GM18873 (cell line): ENCODE measurements around the gene MINPP1.
A peak's percentile ranks its signal among the peaks of the same experiment; 100 is the strongest.
"Not testable (repeated sequence)": the region's sequence is repeated elsewhere in the genome, so short reads cannot be mapped to it uniquely, and the experiment has no call there.

Source experiments
- ATAC-seq: cut with Tn5 transposase; IDR thresholded peaks from one replicate; pipeline ENCODE4 v1.9.1; 2021; ENCODE audit warnings: mild to moderate bottlenecking, moderate library complexity, moderate number of reproducible peaks; ENCODE audit not compliant: unreplicated experiment, low FRiP score

Gene MINPP1, protein sequence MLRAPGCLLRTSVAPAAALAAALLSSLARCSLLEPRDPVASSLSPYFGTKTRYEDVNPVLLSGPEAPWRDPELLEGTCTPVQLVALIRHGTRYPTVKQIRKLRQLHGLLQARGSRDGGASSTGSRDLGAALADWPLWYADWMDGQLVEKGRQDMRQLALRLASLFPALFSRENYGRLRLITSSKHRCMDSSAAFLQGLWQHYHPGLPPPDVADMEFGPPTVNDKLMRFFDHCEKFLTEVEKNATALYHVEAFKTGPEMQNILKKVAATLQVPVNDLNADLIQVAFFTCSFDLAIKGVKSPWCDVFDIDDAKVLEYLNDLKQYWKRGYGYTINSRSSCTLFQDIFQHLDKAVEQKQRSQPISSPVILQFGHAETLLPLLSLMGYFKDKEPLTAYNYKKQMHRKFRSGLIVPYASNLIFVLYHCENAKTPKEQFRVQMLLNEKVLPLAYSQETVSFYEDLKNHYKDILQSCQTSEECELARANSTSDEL

DNA sequence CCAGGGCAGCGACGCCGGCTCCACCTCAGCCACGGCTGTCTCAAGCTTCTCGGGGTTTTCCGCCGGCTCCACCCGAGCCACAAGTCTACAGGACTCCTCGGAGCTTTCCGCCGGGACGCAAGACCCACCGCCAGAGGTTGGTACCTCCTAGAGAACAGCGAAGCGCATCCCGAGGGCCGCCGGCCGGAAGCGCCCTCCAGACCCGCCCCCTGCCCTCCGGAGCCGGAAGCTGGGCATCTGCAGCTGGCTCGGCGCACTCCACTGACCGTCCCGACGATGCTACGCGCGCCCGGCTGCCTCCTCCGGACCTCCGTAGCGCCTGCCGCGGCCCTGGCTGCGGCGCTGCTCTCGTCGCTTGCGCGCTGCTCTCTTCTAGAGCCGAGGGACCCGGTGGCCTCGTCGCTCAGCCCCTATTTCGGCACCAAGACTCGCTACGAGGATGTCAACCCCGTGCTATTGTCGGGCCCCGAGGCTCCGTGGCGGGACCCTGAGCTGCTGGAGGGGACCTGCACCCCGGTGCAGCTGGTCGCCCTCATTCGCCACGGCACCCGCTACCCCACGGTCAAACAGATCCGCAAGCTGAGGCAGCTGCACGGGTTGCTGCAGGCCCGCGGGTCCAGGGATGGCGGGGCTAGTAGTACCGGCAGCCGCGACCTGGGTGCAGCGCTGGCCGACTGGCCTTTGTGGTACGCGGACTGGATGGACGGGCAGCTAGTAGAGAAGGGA, at the start of gene MINPP1:
TSS of gene MINPP1 (plus strand) at position 254 of the 726 bp plus-strand sequence. CDS start at position 277, 23 bp downstream.
- ATAC-seq = peak; percentile 81

DNA sequence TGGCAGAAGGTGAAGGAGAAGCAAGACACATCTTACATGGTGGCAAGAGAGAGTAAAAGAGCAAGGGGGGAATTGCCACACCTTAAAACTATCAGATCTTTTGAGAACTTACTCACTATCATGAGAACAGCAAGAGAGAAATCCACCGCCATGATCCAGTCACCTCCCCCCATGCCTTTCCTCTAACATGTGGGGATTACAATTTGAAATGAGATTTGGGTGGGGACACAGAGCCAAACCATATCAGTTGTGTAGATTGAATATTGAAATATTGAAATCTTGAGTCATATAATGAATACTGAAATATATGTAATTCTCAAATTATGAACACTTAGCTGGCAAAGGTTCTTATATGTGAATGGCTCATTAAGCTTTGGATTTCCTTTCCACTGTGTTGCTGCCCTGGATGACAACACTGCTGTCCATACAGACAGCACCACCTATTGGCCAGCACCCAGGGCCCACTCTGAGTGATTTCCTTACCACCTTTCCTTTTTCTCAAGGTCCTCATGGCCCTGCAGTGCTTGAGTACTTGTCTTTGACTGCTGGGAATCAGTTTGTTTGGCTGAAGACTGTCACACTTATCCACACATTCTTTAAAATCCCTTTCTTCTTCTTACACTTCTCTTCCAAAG, 48.0 kb upstream of the MINPP1 start:
- not testable (repeated sequence) for ATAC-seq

DNA sequence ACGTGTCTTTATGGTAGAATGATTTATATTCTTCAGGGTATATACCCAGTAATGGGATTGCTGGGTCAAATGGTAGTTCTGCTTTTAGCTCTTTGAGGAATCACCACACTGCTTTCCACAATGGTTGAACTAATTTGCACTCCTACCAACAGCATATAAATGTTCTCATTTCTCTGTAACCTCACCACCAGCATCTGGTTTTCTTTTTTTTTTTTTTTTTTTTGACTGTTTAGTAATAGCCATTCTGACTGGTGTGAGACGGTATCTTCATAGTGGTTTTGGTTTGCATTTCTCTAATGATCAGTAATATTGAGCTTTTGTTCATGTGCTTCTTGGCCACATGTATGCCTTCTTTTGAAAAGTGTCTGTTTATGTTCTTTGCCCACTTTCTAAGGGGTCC, 42.9 kb upstream of the MINPP1 start:
- not testable (repeated sequence) for ATAC-seq

DNA sequence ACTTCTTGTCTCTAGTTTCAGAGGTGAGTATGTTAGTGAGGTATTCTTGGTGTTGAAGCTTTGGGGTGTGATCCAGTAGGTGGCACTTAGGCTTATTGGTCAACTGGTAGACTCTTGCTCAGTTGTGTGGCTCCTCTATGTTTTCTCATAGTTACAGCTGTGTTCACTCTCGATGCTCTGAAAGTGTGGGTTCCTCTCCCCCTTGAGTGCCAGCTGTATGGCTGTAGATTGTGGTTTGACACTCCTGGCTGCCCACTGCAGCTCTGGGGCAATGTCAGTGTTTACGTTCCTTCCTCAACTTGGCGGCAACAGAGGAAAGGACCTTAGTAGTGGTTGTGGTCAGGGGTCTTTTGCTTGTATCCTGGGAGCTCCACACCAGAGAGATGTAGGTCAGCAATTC, 37.8 kb upstream of the MINPP1 start:
- not testable (repeated sequence) for ATAC-seq

DNA sequence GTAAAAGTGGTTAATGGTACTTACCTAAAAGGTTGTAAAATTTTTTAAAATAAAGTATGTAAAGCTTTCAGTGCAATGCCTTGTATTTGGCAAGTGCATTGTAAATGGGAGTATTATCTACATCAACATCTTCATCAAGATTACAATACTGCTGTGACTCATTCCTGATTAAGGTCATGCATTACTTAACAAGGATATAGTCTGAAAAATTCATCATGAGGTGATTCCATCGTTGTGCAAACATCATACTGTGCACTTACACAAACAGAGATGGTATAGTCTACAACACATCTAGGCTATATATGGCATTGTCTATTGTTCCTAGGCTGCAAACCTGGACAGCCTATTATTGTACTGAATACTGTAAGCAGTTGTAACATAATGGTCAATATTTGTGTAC, 16.0 kb upstream of the MINPP1 start:
- not testable (repeated sequence) for ATAC-seq

DNA sequence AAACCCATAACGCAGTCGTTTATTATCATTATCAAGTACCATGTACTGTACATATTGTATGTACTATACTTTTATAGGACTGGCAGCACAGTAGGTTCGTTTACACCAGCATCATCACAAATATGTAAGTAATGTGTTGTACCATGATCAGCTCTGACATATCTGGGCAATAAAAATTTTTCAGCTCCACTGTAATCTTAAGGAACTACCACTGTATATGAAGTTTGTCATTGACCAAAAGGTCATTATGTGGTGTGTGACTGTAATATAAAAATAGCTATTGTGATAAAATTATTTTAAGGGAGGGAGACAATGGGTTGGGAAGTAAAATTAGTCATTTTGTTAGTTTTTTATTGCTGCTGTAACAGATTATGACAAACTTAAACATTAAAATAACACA, 14.4 kb upstream of the MINPP1 start:
- ATAC-seq = not testable (repeated sequence)

DNA sequence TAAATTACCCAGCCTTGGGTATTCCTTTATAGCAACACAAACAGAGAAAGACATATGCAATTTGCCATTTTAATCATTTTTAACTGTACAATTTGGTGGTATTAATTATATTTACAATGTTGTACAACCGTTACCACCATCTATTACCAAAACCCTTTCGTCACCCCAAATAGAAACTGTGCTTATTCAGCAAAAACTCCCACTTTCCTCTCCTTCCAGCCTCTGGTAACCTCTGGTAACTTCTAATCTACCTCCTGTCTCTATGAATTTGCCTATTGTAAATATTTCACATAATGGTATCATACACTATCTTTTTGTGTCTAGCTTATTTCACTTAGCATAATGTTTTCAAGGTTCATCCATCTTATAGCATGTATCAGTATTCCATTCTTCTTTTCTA, 12.2 kb upstream of the MINPP1 start:
- not testable (repeated sequence) for ATAC-seq

DNA sequence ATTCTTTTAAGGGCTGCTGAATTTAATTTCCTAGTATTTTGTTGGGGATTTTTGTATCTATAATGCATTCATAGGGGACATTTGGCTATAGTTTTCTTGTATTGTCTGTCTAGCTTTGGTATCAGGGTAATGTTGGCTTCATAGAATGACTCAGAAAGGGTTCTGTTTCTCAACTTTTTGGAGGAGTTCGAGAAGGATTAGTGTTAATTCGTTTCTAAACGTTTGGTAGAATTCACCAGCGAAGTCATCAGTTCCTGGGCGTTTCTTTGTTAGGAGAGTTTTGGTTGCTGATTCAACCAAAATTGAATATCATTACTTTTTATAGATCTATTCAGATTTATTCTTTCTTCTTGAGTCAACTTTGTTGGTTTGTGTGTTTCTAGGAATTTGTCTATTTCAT, 9.2 kb upstream of the MINPP1 start:
- ATAC-seq = not testable (repeated sequence)

DNA sequence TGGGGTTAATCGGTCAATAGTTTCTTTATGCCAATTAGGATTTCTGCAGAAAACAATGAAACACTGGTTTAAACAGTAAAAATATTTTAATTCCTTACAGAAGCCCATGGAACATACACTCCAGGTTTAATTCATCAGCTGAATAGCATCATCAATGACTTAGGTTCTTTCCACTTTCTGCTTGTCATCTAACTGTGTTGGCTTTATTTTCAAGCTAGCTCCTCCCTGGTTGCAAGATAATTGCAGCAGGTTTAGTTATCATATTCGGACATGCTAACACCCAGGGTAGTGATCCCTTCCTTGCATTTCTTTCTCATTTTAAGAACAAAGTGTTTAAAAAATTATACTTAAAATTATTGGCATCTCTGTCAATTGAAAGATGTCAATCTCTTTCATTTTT, 7.3 kb upstream of the MINPP1 start:
- ATAC-seq = not testable (repeated sequence)

DNA sequence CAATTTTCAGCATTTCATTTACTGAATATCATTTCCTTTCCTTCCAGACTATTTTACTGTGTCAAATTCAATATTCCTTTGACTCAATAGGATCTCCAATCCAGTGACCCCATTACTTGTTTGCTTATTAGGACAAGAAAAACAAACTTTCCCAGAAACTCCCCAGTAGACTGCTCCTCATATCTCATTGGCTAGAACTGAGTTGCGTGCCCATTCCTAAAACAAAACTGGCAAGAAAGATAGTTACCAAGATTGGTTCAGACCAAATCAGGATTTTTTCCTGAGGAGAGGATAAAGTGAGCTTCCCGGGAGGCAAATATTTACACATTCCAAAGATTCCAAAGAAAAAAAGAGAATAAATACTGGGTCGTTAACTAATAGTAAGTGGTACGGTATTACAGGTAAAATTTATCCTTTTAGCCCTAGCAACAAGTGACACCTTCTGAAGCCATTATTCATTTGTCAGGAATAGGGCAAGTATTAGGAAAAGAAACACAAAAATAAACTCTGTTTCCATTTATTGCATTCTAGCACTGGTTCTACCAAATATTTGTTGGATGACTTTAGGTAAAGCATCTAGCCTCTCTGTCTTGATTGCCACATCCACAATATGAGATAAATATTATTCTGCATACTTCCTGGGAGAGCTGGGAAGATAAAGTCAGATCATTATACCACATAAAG, 6.4 kb upstream of the MINPP1 start:
- not testable (repeated sequence) for ATAC-seq

DNA sequence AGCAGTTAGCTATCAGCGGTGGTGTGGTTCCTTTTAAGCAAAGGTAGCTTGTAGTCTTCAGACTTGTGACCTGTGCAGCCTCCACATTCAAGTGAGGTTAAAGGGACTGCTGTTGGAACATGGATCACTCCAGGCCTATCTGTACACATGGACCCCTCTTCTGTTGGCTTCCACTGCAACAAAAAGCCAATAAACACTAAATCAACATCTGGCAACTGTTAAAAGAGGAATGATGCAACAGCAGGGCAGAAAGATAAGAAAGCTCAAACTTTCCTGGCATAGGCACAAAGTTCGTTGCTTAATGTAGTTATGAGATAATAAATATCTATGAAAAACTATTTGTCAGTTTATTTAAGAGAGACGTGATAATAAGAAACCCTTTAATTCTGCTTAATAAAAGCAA, 4.0 kb upstream of the MINPP1 start:
- ATAC-seq = no peak

DNA sequence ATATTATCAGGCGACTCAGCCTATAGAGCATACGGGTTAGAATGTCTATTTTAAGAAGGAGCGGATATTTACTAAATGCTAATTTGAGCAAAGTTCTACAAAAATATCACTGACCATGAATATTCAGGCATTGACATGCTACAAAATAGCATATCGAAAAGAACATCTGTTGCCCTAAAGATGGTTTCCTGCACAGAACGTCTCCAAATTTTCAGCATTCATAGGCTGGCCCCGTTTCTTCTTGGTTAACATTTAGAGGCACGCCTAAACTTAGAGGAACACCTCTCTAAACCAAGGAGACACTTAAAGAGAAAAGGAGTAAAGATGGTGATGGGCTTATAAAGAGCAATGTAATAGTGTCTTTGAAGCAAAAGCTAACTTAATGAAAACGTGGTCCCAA, 1.3 kb upstream of the MINPP1 start:
- no peak for ATAC-seq

DNA sequence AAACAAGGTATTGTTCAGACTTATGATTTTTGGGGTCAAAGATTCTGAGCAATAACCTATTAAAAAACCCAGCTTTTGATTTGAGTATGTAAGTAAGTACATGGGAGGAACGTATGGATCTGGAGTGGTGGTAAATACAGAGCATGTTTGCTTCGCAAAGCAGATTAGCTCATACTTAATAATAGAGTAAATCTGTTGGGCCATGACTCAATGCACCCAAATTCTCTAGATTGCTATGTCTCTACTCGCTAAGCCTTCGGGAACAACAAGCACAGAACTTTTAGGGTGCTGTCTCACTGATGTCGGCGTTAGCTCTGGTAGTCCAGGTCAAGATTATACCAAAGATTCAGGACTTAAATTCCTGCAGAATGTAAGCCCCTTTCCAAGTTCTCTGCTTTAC, 807 bp upstream of the MINPP1 start:
- ATAC-seq = no peak

DNA sequence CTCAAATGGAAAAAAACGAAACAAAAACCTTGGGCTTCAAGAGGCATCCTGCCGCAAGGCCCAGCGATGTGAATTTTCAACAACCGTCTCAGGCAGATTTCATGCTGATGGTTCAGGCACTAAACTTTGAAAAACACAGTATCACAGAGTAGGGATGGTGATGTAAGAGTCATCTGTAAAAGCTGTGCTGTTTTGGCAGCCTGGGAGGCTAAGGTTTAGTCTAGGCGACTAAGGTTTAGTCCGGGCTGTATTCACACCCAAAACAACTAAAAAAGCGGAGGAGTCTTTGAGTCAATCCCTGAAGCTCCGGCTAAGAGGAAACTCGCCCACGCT, 420 bp upstream of the MINPP1 start:
- no peak for ATAC-seq

DNA sequence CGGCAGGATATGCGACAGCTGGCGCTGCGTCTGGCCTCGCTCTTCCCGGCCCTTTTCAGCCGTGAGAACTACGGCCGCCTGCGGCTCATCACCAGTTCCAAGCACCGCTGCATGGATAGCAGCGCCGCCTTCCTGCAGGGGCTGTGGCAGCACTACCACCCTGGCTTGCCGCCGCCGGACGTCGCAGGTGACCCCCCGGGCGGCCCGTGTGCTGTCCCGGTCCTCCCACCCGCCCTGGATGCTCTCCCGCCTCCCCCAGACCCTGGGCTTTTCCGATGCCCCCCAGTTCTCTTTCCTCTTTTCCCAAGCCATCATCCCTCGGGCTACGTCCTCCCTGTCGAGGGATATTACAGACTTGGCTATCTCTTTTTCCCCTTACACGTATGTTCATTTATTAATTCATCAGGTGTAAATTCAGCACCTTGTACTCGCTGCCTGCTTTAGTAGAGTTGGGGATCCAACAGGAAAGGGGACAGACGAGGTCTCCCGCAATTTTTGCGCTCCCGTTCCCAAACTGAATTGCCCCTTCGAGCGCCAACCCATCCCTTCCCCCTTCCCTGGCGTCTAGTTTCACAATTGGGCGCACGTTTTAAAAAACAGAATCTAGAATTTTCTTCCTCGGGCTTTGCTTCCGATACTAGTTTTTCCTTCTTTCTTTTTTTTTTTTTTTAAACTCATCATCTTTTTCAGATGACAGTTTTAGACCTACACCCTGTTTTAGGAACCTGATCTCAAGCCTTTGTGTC, 846 bp downstream of the MINPP1 start:
- ATAC-seq = peak; percentile 44

DNA sequence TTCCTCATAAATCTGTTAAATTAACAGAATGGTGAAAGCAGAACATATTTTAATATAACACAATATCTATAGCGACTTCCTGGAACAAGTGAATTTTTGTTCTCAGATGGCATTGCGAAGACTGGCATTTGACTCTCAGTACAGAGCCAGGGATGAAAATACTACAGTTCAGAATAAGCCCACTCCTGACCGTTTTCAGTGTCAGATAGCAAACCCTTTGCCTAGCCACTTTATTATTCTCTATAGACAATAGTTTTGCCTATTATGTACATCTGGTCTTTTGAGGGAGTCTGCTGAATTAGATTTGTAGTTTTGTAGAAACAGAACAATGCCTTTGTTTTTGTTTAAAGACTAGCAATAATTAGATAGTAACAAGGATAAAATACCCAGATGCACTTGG, 2.3 kb downstream of the MINPP1 start:
- ATAC-seq = no peak

DNA sequence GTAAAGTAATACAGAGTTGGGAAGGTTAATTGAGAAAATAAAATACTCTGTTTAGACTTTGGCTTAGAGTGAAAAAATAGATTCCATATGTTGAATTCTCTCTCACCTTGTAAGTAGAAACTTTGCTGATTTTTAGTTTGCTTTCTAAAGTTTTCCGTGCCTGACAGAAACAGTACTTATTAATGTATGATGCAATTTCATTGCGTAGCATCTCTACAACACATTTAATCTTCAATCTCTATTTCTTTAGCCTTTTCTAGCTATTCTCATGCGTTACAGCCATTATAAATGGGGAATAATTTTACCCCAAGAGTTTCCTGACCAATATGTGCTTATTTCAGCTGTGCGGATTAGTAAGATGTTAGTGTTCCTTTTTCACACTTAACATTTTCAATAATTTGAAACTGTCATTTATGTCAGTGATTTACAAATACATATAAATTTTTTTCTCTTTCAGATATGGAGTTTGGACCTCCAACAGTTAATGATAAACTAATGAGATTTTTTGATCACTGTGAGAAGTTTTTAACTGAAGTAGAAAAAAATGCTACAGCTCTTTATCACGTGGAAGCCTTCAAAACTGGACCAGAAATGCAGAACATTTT, 3.3 kb downstream of the MINPP1 start:
- no peak for ATAC-seq

DNA sequence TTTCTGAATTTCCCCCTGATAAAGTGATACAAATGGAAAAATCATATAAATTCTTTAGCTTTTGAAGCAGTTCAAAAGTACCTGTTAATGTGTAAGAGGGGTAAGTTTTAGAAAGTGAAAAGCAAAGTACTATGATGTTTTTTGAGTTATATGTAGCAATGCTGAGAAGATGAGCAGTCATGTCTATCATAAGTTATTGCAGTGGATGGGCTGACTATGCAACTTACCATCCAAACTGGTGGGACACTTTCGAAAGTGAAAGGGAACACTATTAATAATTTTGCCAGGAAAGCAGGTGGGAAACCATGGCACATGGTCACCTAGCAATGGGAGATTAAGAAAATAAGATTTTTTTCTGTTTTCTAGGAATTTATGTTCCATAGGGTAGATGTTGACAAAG, 4.1 kb downstream of the MINPP1 start:
- no peak for ATAC-seq

DNA sequence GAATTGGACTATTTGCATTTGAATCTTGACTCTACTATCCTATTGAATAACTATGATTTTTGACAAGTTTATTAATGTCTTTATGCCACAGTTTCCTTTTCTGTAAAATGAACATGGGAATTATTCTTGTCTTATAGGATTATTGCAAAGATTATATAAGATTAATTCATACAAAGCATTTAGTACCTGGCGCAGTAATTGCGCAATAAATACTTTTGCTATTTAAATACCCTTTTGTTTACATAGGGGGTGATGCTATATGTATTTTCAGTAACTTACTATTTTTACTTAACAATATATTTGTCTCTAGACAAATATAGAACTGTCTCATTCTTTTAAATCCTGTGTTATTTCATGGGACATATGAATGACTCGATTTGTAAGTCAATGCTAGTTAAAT, 5.3 kb downstream of the MINPP1 start:
- no peak for ATAC-seq

DNA sequence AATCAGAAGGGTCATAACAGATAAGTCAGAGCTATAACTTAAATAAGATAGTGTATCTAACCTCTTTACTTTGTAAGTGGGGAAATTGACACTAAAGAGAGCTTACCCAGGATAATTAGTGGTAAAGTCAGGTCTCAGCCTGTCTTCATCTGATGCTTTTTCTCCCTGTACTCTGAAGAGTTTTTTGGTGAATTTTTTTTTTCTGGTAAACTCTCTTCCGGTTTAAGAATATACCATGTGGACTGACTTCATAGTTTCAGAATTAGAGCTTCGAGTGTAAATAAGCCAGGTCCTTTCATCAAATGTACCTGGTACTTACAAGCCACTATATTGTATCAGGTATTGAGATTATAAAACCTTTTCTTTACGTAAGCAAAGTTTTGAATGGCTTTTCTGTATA, 6.8 kb downstream of the MINPP1 start:
- no peak for ATAC-seq
